ENCODE results near the gene KRT83.
"Not testable (repeated sequence)": the region's sequence is repeated elsewhere in the genome, so short reads cannot be mapped to it uniquely, and the experiment has no call there.

Gene KRT83

GRCh38 chr12:52353766-52354165 is 32.6 kb upstream of the KRT83 start:
- DNase-seq (ENCODE audit: low read depth, low spot score): no peak

DNA sequence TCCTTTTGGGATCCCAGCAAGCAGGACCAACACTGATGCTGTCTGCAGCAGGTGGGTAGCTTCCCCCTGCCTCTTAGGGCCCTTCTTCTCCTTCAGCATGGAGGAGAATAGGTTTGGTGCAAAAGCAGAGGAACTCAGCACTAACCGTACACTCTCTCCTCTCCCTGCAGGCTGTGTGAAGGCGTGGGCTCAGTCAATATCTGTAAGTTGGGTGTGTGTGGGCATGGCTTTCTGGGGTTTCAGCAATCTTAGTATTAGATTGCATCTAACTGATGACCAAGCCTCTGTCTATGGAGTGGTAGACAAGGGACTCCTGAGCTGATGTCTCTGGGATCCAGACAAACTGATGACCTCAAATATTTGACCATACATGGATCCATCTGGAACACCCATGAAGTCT is 31.8 kb upstream of the KRT83 start:
- no peak for DNase-seq (ENCODE audit: low read depth, low spot score)

- no peak for DNase-seq (ENCODE audit: low read depth, low spot score)
Measured at GRCh38 chr12:52351196-52352059, 30.2 kb upstream of the KRT83 start.

GRCh38 chr12:52350786-52351185 is 29.6 kb upstream of the KRT83 start:
- no peak for DNase-seq (ENCODE audit: low read depth, low spot score)

DNA sequence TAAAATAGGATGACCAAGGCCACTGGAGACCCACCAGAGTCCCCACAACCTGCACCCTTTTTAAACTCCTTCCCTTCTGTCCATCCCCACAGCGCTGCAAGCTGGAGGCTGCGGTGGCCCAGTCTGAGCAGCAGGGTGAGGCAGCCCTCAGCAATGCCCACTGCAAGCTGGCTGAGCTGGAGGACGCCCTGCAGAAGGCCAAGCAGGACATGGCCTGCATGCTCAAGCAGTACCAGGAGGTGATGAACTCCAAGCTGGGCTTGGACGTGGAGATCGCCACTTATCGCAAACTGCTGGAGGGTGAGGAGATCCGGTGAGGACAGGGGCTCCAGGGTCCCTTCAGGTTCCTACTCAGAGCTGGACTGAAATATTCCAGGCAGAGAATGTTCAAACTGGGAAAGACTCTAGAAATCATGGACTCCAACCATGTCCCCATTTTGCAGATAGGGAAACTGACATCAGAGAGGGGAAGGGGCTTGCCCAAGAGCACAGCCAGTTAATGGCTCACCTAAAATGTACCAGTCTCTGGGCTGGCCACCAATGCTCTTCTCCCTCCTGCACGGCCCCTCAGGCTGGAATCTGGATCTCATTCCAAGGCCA is 28.9 kb upstream of the KRT83 start:
- no peak for DNase-seq (ENCODE audit: low read depth, low spot score)

DNA sequence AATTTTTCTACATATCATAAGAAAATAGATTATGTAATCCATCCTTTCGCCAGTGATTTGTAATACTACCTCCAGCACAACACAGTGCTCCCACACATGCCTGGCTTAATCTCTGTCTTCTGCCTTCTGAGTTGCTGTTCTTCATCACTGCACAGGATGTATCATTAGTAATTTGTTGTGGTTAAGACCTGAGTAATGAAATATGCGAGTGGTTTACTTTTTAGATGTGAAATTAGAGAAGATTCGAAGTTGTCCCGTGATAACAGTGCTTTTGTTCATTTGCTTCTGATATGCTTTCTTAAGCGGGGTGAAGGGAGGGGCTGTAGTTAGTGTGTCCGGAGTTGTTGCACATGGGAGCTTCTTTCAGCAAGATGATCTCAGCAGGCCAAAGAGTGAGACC is 28.0 kb upstream of the KRT83 start:
- no peak for DNase-seq (ENCODE audit: low read depth, low spot score)

GRCh38 chr12:52347551-52348510 is 26.6 kb upstream of the KRT83 start:
- no peak for DNase-seq (ENCODE audit: low read depth, low spot score)

DNA sequence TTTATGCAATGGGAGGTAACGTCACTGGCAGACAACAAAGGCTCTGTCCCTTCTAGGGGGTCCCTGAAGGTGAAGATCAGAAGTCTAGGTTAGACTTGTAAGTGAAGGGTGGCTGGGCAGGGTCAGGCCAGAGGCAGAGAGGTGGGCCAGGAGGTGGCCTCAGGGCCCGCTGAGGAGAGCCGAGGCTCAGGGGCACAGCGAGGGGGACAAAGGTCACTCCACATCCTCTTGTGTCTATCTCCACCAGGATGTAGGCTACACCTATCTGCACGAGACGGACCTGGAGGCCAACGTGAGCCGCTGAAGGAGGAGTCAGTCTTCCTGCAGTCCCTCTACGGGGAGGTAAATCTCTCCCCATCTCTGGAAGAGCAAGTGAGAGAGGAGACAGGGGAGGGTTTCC is 25.8 kb upstream of the KRT83 start:
- no peak for DNase-seq (ENCODE audit: low read depth, low spot score)

DNA sequence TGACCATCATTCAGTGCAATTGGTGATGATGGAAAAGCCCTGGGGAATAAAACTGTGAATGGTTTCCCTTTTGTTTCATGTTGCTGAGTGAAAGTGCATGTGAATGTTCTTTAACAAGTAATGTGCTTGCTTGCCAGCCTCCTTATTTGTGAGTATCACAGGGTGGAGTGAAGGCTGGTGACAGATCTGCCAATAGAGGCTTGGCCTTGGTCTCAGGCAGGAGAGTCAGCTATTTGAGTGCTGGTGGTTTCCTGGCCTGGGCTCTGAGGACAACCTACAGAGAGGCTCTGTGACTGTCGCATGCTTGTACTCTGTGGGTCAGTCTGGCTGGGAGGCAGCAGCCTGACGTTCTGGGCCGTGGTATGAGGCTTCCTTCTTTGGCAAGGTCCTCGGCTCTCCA is 25.4 kb upstream of the KRT83 start:
- DNase-seq (ENCODE audit: low read depth, low spot score): no peak

DNA sequence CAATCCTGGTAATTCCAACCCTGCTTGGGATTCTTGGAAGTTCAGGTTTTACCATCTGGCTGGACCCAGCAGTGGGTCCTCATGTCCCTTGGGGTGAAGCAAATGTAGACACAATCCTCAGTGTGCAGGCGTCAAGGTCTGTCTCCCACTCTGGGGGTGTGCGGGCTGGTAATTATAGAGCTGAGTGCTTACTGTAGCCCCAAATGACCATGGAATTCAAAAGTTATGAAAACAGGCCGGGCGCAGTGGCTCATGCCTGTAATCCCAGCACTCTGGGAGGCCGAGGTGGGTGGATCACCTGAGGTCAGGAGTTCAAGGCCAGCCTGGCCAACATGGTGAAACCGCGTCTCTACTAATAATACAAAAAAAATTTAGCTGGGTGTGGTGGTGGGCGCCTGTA is 23.8 kb upstream of the KRT83 start:
- DNase-seq (ENCODE audit: low read depth, low spot score): not testable (repeated sequence)

GRCh38 chr12:52344111-52344510 is 22.9 kb upstream of the KRT83 start:
- DNase-seq (ENCODE audit: low read depth, low spot score): no peak

- DNase-seq (ENCODE audit: low read depth, low spot score): no peak
Measured at GRCh38 chr12:52343550-52343949, 22.4 kb upstream of the KRT83 start.

DNA sequence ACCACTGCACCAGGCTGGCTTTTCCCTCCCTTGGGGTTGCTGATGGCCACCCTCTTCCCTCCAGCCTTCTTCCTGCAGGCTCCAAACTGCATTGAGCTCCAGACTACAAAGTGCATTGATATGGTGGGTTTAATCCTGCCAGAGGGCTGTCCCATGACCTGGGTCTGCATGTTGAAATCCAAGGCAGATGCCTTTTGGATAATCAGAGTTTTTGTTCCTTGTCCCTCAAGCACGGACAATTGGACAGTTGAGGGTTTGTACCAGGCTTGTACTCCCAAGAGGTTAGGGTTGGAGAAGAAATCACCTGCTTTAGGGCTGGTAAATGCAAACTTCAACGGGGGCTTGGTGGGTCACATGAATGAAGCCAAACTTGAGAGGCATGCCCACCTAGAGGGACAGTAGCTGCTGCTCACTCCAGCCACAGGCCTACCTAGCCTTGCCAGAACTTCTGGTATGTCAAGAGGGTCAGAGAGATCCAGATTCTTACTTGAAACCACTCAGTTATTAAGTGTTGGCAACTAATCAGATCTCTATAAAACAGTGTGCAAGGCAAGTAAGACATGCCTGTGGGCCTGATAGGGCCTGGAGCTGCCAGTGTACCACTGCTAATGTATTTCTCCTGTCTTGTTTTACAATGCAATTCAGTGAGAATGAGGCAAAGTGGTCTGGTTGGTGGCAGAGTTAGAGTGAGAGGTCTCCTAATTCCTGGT is 21.7 kb upstream of the KRT83 start:
- no peak for DNase-seq (ENCODE audit: low read depth, low spot score)

DNA sequence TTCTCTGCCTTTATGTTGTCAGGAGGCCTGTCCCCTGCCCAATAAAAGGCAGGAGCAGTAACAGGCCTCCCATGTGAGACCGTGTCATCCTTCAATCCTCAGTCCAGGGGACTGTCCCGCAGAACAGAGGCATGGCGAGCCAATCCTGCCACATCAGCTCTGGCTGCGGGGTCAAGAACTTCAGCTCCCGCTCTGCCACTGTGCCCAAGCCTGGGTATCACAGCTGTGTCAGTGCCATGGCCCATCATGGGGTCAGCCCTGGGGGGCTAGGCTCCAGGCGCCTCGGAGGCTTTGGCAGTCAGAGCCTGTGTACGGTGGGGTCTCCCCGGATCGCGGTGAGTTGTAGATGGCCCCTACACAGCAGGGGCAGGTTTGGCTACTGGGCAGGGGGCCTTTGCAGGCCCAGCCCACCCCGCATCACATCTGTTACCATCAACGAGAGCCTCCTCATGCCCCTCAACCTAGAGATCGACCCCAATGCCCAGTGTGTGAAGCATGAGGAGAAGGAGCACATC is 19.9 kb upstream of the KRT83 start:
- DNase-seq (ENCODE audit: low read depth, low spot score): no peak

DNA sequence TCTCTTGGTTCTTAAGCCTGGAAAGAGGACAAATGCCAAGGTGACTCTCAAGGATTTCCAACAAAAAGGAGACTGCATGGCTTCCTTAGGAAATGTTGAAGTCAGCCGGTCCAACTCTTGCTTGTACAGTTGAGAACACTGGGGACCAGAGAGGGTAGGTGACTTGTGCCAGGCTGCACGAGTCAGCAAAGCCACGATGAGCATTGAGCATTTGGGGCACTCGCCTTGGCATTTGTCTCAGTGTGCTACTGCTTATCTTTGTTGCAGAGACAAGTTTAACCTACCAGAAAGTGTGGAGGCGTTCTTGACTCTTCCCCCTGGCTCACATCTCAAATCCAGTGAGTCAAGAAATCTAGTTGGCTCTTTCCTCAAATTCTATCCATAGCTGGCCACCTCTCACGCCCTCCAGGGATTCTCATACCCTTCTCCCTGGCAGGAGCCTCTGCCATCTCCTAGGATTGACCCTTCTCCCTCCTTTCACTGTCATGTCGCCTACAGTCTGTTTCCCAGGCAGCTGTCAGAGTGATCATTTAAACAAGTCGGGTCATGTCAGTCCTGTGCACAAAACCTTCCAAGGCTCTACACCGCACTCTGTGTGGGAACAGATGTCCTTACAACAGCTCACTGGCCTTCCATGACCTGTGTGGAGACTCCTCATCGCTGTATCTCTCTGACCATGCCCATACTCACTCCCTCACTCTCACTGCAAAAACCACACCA is 17.2 kb upstream of the KRT83 start:
- DNase-seq (ENCODE audit: low read depth, low spot score): no peak

- DNase-seq (ENCODE audit: low read depth, low spot score): no peak
Measured at GRCh38 chr12:52337054-52337453, 15.9 kb upstream of the KRT83 start.

GRCh38 chr12:52336641-52337040 is 15.4 kb upstream of the KRT83 start:
- DNase-seq (ENCODE audit: low read depth, low spot score): no peak

DNA sequence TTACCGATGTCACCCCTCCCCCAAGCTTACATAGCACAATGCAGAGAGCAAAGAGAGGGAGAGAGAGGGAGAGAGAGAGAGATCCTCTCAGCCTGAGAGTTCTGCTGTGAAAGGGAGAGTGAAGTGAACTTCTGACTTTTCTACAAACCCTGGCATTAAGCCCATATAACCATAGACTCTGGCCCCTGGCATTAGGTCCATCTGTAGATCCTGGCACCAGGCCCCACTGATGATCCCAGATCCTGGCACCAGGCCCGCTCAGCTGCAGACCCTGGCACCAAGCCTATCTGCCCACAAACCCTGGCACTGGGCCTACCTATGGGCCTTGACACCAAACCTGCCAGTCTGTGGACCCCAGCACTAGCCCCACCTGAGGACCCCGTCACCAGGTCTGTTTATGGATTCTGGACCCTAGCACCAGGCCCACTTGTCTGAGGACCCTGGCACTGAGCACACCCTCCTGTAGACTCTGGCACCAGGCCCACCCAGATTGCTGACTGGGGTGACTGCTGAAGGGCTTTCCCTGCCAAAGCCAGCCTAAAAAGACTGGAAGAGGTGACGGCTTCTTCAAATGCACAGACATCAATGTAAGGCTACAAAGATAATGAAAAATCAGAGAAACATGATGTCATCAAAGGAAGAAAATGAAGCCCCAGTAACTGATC is 14.5 kb upstream of the KRT83 start:
- DNase-seq (ENCODE audit: low read depth, low spot score): no peak

DNA sequence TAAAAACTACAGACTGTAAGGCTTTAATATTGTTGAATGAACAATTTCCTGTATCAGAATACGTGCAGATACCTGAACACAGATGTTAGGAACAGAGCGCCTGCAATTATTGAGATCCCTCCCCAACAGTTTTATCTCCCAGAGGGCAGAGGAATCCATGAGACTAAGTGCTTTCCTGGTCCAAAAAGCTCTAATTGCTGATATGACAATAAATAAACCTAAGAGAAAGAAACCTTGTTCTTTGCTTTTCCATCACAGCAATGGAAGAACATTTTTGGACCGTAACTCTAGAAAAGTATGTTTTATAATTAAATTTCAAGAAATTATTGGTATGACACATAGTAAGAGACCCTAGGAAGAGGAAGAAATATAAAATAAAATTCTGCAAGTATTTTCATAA is 13.0 kb upstream of the KRT83 start:
- DNase-seq (ENCODE audit: low read depth, low spot score): no peak

GRCh38 chr12:52333321-52333720 is 12.1 kb upstream of the KRT83 start:
- no peak for DNase-seq (ENCODE audit: low read depth, low spot score)

Data from iPS DF 19.7 (cell line).